Measurements from ENCODE around the gene PPM1D. TPM values are rescaled to one million over a fixed set of nuclear protein-coding genes. Genes with fewer than 3 reads are reported as not detected.

The PPM1D gene
- total RNA-seq, 1 donor from 2014 or later, result 22.3 TPM

- intact Hi-C loops (cut with DNase I), result no loop called here
- no peak for TF ChIP-seq CTCF (IDR thresholded peaks at IDR 0.05)
- ATAC-seq, result peak; percentile 43
- Histone ChIP-seq H3K27ac (no peak overlapping the region), H3K36me3 (peaks cover 48% of the 10 kb centered on the region), H3K4me1 (no peaks in the 10 kb centered on the region), H3K4me3 (no peak overlapping the region), H3K9me3 (no peaks in the 10 kb centered on the region), H3K27me3 (no peaks in the 10 kb centered on the region)
- no peak for DNase-seq
Measured at GRCh38 chr17:60652454-60653247, 52.7 kb downstream of the PPM1D start.

GRCh38 chr17:60653569-60653968, 53.6 kb downstream of the PPM1D start:
- Histone ChIP-seq H3K9me3 (no peaks in the 10 kb centered on the region), H3K4me1 (no peaks in the 10 kb centered on the region), H3K27me3 (no peaks in the 10 kb centered on the region), H3K4me3 (no peak overlapping the region), H3K36me3 (peaks cover 48% of the 10 kb centered on the region), H3K27ac (no peak overlapping the region)
- no peak for TF ChIP-seq CTCF (IDR thresholded peaks at IDR 0.05)
- no peak for ATAC-seq
- intact Hi-C loops (cut with DNase I), result no loop called here
- DNase-seq, result no peak

DNA sequence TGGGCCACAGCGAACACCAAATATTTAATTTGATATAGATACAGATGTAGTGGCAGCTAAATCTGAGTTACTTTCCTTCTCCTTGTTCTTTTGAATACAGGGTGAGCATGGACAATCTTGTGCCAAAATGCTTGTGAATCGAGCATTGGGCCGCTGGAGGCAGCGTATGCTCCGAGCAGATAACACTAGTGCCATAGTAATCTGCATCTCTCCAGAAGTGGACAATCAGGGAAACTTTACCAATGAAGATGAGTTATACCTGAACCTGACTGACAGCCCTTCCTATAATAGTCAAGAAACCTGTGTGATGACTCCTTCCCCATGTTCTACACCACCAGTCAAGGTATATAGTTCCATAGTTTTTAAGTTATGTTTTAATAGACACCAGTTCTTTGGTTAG, 56.5 kb downstream of the PPM1D start:
- no peaks in the 10 kb centered on the region for H3K9me3 ChIP-seq
- ATAC-seq (no peak), DNase-seq (no peak)
- TF ChIP-seq CTCF (IDR thresholded peaks at IDR 0.05), result no peak
- intact Hi-C loops (cut with DNase I), result no loop called here
- H3K27me3 ChIP-seq, result no peaks in the 10 kb centered on the region
- H3K4me3 ChIP-seq, result no peak overlapping the region
- no peak overlapping the region for H3K27ac ChIP-seq
- peaks cover 40% of the 10 kb centered on the region for H3K36me3 ChIP-seq
- H3K4me1 ChIP-seq, result no peaks in the 10 kb centered on the region

GRCh38 chr17:60659156-60659555, 59.2 kb downstream of the PPM1D start:
- ATAC-seq (no peak), DNase-seq (no peak)
- peaks cover 56% of the 10 kb centered on the region for H3K36me3 ChIP-seq
- intact Hi-C loops (cut with DNase I), result no loop called here
- H3K27ac ChIP-seq, result no peak overlapping the region
- H3K9me3 ChIP-seq, result no peaks in the 10 kb centered on the region
- no peak for TF ChIP-seq CTCF (IDR thresholded peaks at IDR 0.05)
- H3K4me3 ChIP-seq, result no peak overlapping the region
- H3K27me3 ChIP-seq, result no peaks in the 10 kb centered on the region
- H3K4me1 ChIP-seq, result no peaks in the 10 kb centered on the region

GRCh38 chr17:60661489-60661888, 61.5 kb downstream of the PPM1D start:
- Histone ChIP-seq H3K27me3 (no peaks in the 10 kb centered on the region), H3K4me1 (no peaks in the 10 kb centered on the region), H3K9me3 (no peaks in the 10 kb centered on the region), H3K36me3 (peaks cover 75% of the 10 kb centered on the region), H3K27ac (no peak overlapping the region), H3K4me3 (no peak overlapping the region)
- no peak for TF ChIP-seq CTCF (IDR thresholded peaks at IDR 0.05)
- no peak for DNase-seq
- intact Hi-C loops (cut with DNase I), result no loop called here
- no peak for ATAC-seq

All from upper lobe of right lung (tissue), 1 donor.